IMR-90 (cell line): Measurements from ENCODE around the gene ME3.

Source experiments
- BHLHE40 ChIP-seq: fragments of 150-350 bp; IDR thresholded peaks from 2 replicates; pipeline ENCODE4 v1.6.1; 2016; ENCODE audit warnings: mild to moderate bottlenecking, low read depth, low read length
- TF ChIP-seq, protein P1 (sequence below): conservative IDR thresholded peaks from 2 replicates; pipeline ENCODE4 v1.5.1; 2012; ENCODE audit warnings: mild to moderate bottlenecking, low read depth, low read length, improper control_type of control experiment

DNA sequence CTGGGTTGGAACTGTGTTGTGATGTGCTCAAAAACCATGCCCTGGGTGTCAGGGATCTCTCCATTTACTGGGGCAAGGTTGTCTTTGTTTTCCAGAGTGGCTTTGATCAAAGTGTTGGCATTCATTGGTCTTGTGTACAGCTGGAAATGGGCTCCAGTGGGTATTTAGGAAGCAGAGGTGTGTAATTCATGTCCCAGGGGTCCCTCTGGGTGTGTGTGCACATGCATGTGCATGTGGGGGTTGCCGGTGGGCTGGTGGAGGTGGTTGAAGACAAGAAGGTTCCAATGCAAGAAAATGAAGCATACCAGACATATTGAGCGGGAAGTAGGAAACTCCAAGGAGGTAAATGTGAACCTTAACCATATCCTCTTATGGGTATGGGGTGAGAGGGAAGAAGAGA lies 121.7 kb downstream of the ME3 start:
- TF ChIP-seq, protein P1, sequence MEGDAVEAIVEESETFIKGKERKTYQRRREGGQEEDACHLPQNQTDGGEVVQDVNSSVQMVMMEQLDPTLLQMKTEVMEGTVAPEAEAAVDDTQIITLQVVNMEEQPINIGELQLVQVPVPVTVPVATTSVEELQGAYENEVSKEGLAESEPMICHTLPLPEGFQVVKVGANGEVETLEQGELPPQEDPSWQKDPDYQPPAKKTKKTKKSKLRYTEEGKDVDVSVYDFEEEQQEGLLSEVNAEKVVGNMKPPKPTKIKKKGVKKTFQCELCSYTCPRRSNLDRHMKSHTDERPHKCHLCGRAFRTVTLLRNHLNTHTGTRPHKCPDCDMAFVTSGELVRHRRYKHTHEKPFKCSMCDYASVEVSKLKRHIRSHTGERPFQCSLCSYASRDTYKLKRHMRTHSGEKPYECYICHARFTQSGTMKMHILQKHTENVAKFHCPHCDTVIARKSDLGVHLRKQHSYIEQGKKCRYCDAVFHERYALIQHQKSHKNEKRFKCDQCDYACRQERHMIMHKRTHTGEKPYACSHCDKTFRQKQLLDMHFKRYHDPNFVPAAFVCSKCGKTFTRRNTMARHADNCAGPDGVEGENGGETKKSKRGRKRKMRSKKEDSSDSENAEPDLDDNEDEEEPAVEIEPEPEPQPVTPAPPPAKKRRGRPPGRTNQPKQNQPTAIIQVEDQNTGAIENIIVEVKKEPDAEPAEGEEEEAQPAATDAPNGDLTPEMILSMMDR, result no peak
- TF ChIP-seq BHLHE40, result no peak
